Measurements from ENCODE around the gene BEGAIN.

The BEGAIN gene

GRCh38 chr14:100587086-100587762 is at the start of gene BEGAIN:
Gene BEGAIN (minus strand): TSS chr14:100587417. CDS start chr14:100587290, 127 bp downstream.
- peak; percentile 63 for DNase-seq

- no peak for DNase-seq
These were observed 49.3 kb upstream of the BEGAIN start for GRCh38 chr14:100636559-100636958.

GRCh38 chr14:100634026-100634425 is 46.8 kb upstream of the BEGAIN start:
- DNase-seq = no peak

GRCh38 chr14:100633406-100633805 is 46.2 kb upstream of the BEGAIN start:
- DNase-seq = no peak

- DNase-seq = no peak
These were observed 42.5 kb upstream of the BEGAIN start for GRCh38 chr14:100629696-100630095.

- DNase-seq = peak; percentile 18
These were observed 41.9 kb upstream of the BEGAIN start for GRCh38 chr14:100629098-100629497.

- DNase-seq = no peak
These were observed 41.0 kb upstream of the BEGAIN start for GRCh38 chr14:100628225-100628624.

GRCh38 chr14:100626614-100627013 is 39.4 kb upstream of the BEGAIN start:
- DNase-seq = no peak

- DNase-seq = no peak
These were observed 36.7 kb upstream of the BEGAIN start for GRCh38 chr14:100623961-100624360.

GRCh38 chr14:100623557-100623956 is 36.3 kb upstream of the BEGAIN start:
- no peak for DNase-seq

GRCh38 chr14:100622708-100623485 is 35.7 kb upstream of the BEGAIN start:
- DNase-seq = no peak

- DNase-seq = no peak
These were observed 35.0 kb upstream of the BEGAIN start for GRCh38 chr14:100622224-100622623.

- DNase-seq = no peak
These were observed 34.6 kb upstream of the BEGAIN start for GRCh38 chr14:100621806-100622205.

- peak; percentile 62 for DNase-seq
These were observed 33.3 kb upstream of the BEGAIN start for GRCh38 chr14:100620255-100621100.

- DNase-seq = peak; percentile 34
These were observed 32.4 kb upstream of the BEGAIN start for GRCh38 chr14:100619396-100620254.

GRCh38 chr14:100618763-100619320 is 31.6 kb upstream of the BEGAIN start:
- DNase-seq = no peak

- no peak for DNase-seq
These were observed 31.1 kb upstream of the BEGAIN start for GRCh38 chr14:100618318-100618693.

GRCh38 chr14:100617410-100618317 is 30.4 kb upstream of the BEGAIN start:
- no peak for DNase-seq

GRCh38 chr14:100616854-100617409 is 29.7 kb upstream of the BEGAIN start:
- no peak for DNase-seq

Measured in COR-L47 (cell line).